GM19468 (cell line): ENCODE measurements around the gene MROH8.
"Not testable (repeated sequence)": the region's sequence is repeated elsewhere in the genome, so short reads cannot be mapped to it uniquely, and the experiment has no call there.

ENCODE experiments used
- ATAC-seq: cut with Tn5 transposase; IDR thresholded peaks from one replicate; pipeline ENCODE4 v1.9.1; 2021; ENCODE audit warnings: mild to moderate bottlenecking, moderate library complexity, moderate number of reproducible peaks; ENCODE audit not compliant: unreplicated experiment; ENCODE audit errors: extremely low read depth

MROH8 gene

DNA sequence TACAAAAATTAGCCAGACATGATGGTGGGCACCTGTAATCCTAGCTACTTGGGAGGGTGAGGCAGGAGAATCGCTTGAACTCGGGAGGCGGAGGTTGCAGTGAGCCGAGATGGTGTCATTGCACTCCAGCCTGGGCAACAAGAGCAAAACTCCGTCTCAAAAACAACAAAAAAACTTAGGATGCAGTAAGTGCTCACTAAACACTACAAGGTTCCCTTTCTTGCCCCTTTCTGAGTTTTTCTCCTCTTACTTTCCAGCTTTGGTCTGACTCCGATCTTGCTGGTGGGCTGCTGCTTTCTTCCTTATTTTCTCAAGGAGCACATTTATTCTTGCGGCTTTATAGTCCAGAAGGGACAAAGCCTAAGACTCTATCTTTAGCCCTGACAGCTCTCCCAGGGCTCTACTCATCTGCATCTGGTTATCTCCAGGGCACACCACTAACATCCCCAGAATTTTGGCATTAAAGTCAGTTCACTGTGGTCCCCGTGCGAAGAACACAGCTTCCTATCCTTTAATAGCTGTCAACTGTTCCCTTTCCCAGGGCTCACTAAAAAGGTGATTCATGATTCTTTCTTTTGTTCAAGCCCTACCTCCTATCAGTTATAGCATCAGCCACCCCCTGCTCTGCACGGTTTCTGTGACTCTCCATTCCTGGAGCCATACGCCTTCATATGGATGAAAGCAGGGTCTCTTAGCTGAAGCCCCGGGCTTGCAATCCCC lies 17.4 kb downstream of the MROH8 start:
- no peak for ATAC-seq

- ATAC-seq, result no peak
Measured at GRCh38 chr20:37160683-37161082, 18.7 kb downstream of the MROH8 start.

GRCh38 chr20:37158248-37158647 lies 21.1 kb downstream of the MROH8 start:
- ATAC-seq, result no peak

GRCh38 chr20:37155987-37156386 lies 23.4 kb downstream of the MROH8 start:
- ATAC-seq, result no peak

GRCh38 chr20:37154684-37155298 lies 24.6 kb downstream of the MROH8 start:
- ATAC-seq, result no peak

- ATAC-seq, result no peak
Measured at GRCh38 chr20:37152284-37152683, 27.1 kb downstream of the MROH8 start.

DNA sequence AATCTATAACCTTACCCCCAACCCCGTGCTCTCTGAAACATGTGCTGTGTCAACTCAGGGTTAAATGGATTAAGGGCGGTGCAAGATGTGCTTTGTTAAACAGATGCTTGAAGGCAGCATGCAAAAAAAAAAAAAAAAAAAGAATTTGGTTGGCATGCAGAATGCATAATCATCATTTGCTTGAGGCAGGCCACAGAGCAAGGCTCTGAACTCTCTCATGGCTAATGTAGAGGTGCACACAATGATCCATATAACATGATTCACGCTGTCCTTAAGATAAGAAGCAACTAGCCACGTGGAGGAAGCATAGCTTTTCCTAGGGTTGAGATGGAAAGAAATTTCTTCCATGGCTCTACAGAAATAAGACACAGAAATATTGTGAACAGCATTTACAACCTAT lies 27.8 kb downstream of the MROH8 start:
- no peak for ATAC-seq

DNA sequence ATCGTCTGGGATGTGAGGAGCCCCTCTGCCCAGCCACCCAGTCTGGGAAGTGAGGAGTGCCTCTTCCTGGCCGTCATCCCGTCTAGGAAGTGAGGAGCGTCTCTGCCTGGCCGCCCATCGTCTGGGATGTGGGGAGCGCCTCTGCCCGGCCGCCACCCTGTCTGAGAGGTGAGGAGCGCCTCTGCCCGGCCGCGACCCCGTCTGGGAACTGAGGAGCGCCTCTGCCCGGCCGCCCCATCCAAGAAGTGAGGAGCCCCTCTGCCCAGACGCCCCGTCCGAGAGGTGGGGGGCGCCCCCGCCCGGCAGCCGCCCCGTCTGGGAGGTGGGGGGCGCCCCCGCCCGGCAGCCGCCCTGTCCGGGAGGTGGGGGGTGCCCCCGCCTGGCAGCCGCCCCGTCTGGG lies 28.5 kb downstream of the MROH8 start:
- ATAC-seq, result not testable (repeated sequence)

GRCh38 chr20:37147250-37147649 lies 32.1 kb downstream of the MROH8 start:
- ATAC-seq, result no peak

DNA sequence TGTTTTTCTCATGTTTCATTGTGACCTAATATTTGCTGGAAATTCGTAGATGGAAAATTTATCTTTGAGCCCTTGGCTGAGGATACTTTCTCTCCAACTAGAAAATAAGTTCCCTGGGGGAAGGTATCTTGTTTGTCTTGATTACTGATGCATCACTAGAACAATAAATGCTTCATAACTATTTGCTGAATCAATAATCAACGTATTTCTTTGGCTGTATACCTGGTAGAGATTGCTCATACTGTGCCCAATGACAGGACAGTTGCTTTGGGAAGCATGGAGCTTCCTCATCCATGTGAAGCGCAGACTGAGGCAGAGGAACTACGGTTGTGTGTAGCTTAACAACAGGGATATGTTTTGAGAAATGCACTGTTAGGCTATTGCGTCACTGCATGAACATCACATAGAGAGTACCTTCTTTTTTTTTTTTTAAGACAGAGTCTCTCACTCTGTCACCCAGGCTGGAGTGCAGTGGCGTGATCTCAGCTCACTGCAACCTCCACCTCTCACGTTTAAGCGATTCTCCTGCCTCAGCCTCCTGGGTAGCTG lies 34.4 kb downstream of the MROH8 start:
- no peak for ATAC-seq

- no peak for ATAC-seq
Measured at GRCh38 chr20:37142708-37143107, 36.6 kb downstream of the MROH8 start.

GRCh38 chr20:37137547-37137946 lies 41.8 kb downstream of the MROH8 start:
- no peak for ATAC-seq

- no peak for ATAC-seq
Measured at GRCh38 chr20:37133952-37134351, 45.4 kb downstream of the MROH8 start.

DNA sequence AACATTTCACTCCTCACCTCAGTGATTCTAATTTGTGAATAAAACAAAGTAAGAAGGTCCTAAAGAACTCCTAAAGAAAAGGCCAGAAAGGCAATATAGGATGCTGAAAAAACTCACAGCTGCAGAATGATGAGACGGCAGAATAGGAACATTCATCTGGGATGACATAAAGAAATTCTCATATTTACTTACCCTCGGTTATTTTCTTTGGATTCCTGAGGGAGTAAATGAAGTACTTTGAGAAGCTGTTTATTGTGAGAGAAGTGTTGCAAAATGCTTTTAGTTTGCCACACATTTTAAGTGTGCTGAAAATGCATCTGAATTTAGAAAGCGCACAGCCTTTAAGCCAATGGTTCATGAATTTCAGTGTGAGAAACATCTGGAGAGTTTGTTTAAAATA lies 47.9 kb downstream of the MROH8 start:
- no peak for ATAC-seq

- no peak for ATAC-seq
Measured at GRCh38 chr20:37128803-37129202, 50.5 kb downstream of the MROH8 start.

GRCh38 chr20:37126290-37126689 lies 53.1 kb downstream of the MROH8 start:
- ATAC-seq, result not testable (repeated sequence)

DNA sequence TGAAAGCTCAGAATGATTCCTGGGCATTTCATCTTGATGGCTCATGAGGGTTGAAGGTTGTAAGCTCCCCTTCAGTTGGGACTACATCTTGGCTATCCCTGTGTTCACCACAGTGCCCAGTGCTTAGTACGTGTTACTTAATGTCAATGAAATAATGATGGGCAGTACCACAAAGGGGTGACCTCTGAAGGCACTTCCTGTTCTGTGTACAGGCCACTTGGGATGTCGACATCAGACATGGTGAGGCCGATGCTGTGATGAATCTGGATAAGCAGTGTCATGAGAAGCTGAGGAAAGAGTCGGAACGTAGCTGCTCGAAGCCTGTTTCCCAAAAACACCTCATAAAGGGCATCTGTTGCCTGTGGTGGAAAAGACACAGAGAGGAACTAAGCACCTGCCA lies 55.9 kb downstream of the MROH8 start:
- ATAC-seq, result no peak

DNA sequence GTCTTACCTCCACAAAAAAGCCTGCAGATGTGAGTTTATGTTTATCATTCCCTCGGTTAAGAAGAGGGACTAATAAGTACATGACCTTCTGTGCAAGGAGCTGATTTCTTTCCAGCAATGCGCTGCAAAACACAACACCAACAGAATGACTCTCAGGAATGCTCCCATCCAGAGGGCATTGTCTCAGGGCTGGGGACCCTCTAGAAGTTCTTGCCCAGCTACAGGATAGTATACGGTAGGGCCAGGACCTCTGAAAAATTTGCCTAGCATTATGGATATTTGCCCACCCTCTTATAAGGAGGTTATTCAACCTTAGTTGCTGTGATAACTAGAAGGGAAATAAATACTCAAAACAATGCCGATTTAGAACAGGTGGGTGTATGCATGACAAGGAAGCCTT lies 58.9 kb downstream of the MROH8 start:
- no peak for ATAC-seq

DNA sequence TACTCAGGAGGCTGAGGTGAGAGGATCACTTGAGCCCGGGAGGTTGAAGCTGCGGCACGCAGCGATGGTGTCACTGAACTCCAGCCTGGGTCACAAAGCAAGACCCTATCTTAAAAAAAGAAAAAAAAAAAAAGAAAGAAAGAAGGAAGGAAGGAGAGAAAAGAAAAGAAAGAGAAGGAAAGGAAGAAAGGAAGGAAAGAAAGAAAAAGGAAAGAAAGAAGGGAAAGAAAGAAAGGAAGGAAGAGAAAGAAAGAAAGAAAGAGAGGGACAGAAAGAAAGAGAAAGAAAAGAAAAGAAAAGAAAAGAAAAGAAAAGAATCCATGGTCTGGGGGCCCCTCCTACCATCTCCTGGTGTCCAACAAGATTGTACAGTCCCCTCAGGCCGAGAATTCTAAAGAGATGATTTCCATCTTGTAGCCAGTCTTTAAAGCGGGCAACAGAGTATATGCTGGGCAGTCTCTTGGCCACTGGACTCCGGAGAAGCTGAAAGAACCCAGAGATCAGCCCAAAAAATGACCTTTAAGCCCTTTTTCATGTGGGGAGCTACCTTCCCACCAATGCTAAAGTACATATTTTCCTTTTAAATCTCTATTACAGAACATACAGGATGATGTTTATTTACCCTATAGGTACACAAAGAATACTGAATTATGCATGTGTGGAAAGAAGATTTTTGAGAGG lies 59.9 kb downstream of the MROH8 start:
- no peak for ATAC-seq

- no peak for ATAC-seq
Measured at GRCh38 chr20:37114012-37114411, 65.3 kb downstream of the MROH8 start.

- ATAC-seq, result no peak
Measured at GRCh38 chr20:37111926-37112455, 67.4 kb downstream of the MROH8 start.
